HCT116 (cell line): Measurements from ENCODE around the gene TFG. TPM values are rescaled to one million over a fixed set of nuclear protein-coding genes. Genes with fewer than 3 reads are reported as not detected.

ENCODE experiments used
- ATAC-seq: fragments of 200-7000 bp; cut with Tn5 transposase; 2 replicates; pipeline ENCODE4 v1.9.1; 2020; ENCODE audit warnings: mild to moderate bottlenecking, moderate library complexity
- BruUV-seq: library from RNA; stranded (reverse); fragments of 400-500 nt; replicated peaks from 2 replicates; lab custom pipeline; 2021; lab: Mats Ljungman, UMichigan
- CTCF ChIA-PET: fragments of 300-600 bp; sonication (Branson Sonifier 250); formaldehyde crosslinking; loops from one replicate; lab custom pipeline; 2021; ENCODE audit warnings: antibody characterized with exemption; lab: Charles Lee
- POLR2A ChIA-PET: fragments of 300-600, 350-600 bp; sonication (Branson Sonifier 250); formaldehyde crosslinking; loops from one replicate; lab custom pipeline; 2021; ENCODE audit warnings: antibody characterized with exemption; lab: Charles Lee
- RAD21 ChIA-PET, 2 experiments: fragments of 300-600 bp; sonication (Branson Sonifier 250); formaldehyde crosslinking; loops; one replicate each; lab custom pipeline; 2023; ENCODE audit warnings: low total read pairs in 2 of 2; ENCODE audit not compliant: uncharacterized antibody in 2 of 2, unreplicated experiment in 2 of 2, low non-redundant PET in 1 of 2; lab: Charles Lee
- DNase-seq: peaks from one replicate; pipeline ENCODE4 v3.0.0-alpha.2; 2010; ENCODE audit warnings: low read depth, low spot score
- H2AFZ ChIP-seq: fragments of 200-600 bp; shearing (Covaris generic), sonication (generic); 2 replicates; pipeline ENCODE4 v1.6.1; 2017; ENCODE audit warnings: low read depth, mixed run types, mixed read lengths, antibody characterized with exemption, low read length; ENCODE audit not compliant: poor library complexity, severe bottlenecking
- H3K27ac ChIP-seq: 2 replicates; pipeline ENCODE4 v1.5.1; 2012; ENCODE audit warnings: low read depth, low read length
- H3K27me3 ChIP-seq: fragments of 200-600 bp; sonication (generic); 2 replicates; pipeline ENCODE4 v1.6.1; 2016; ENCODE audit warnings: mixed run types, low read length, mixed read lengths; ENCODE audit not compliant: insufficient read depth
- H3K36me3 ChIP-seq, 2 experiments: fragments of 200-500 bp in 1 of 2; fragments of 200-600 bp in 1 of 2; sonication (Bioruptor generic) in 1 of 2; sonication (generic) in 1 of 2; 2 replicates each; pipeline versions ENCODE4 v1.5.1 to v1.6.1; 2014 to 2016; ENCODE audit warnings: low read length in 2 of 2, inconsistent platforms in 1 of 2, mixed read lengths in 1 of 2, mixed run types in 1 of 2; ENCODE audit not compliant: insufficient read depth in 2 of 2, control insufficient read depth in 1 of 2
- H3K4me1 ChIP-seq, 2 experiments: fragments of 200-600 bp in 1 of 2; sonication (generic) in 1 of 2; 2 replicates each; pipeline versions ENCODE4 v1.5.1 to v1.6.1; 2012 to 2017; ENCODE audit warnings: low read length in 2 of 2, inconsistent platforms in 1 of 2, mild to moderate bottlenecking in 1 of 2, mixed read lengths in 1 of 2, mixed run types in 1 of 2, moderate library complexity in 1 of 2; ENCODE audit not compliant: insufficient read depth in 2 of 2, control insufficient read depth in 1 of 2
- H3K4me2 ChIP-seq: fragments of 200-600 bp; sonication (generic); 2 replicates; pipeline ENCODE4 v1.6.1; 2017; ENCODE audit warnings: mixed run types, low read length, mixed read lengths
- H3K4me3 ChIP-seq, 2 experiments: fragments of 200-600 bp in 1 of 2; sonication (generic) in 1 of 2; replicated peaks in 1 of 2; 2 replicates each; pipeline ENCODE4 v1.5.1; 2011 to 2016; ENCODE audit warnings: low read length in 2 of 2, control low read depth in 1 of 2, low read depth in 1 of 2, mild to moderate bottlenecking in 1 of 2, mixed read lengths in 1 of 2, mixed run types in 1 of 2
- H3K79me2 ChIP-seq: fragments of 200-600 bp; sonication (generic); 2 replicates; pipeline ENCODE4 v1.6.1; 2017; ENCODE audit warnings: mild to moderate bottlenecking, mixed run types, low read length, moderate library complexity, mixed read lengths; ENCODE audit not compliant: insufficient read depth
- H3K9ac ChIP-seq: fragments of 200-600 bp; sonication (generic); 2 replicates; pipeline ENCODE4 v1.6.1; 2016; ENCODE audit warnings: low read length, mixed read lengths
- H3K9me2 ChIP-seq: fragments of 200-600 bp; sonication (generic), shearing (Covaris generic); 2 replicates; pipeline ENCODE4 v1.6.1; 2017; ENCODE audit warnings: mixed run types, mild to moderate bottlenecking, moderate library complexity; ENCODE audit not compliant: insufficient read depth
- H3K9me3 ChIP-seq, 2 experiments: fragments of 200-500 bp in 1 of 2; fragments of 200-600 bp in 1 of 2; sonication (Bioruptor generic) in 1 of 2; sonication (generic) in 1 of 2; 2 replicates each; pipeline ENCODE4 v1.6.1; 2014 to 2017; ENCODE audit warnings: low read length in 2 of 2, mixed read lengths in 2 of 2, inconsistent platforms in 1 of 2, low read depth in 1 of 2, mild to moderate bottlenecking in 1 of 2, mixed run types in 1 of 2, moderate library complexity in 1 of 2; ENCODE audit not compliant: control insufficient read depth in 1 of 2, insufficient read depth in 1 of 2
- H4K20me1 ChIP-seq: fragments of 200-600 bp; sonication (generic), shearing (Covaris generic); 2 replicates; pipeline ENCODE4 v1.6.1; 2017; ENCODE audit warnings: mixed run types, mild to moderate bottlenecking, moderate library complexity; ENCODE audit not compliant: insufficient read depth
- CBX3 ChIP-seq: IDR thresholded peaks from 2 replicates; pipeline ENCODE4 v1.6.1; 2012; ENCODE audit warnings: low read depth
- EGR1 ChIP-seq: IDR thresholded peaks from 2 replicates; pipeline ENCODE4 v1.6.1; 2012; ENCODE audit warnings: low read depth
- EZH2 ChIP-seq: fragments of 200-600 bp; sonication (generic); IDR thresholded peaks from 2 replicates; pipeline ENCODE4 v1.6.1; 2017; ENCODE audit warnings: antibody characterized with exemption, mixed run types
- EZH2phosphoT487 ChIP-seq: fragments of 200-600 bp; IDR thresholded peaks from 2 replicates; pipeline ENCODE4 v1.6.1; 2018; ENCODE audit warnings: antibody characterized with exemption, borderline replicate concordance
- JUND ChIP-seq: IDR thresholded peaks from 2 replicates; pipeline ENCODE4 v1.6.1; 2012
- POLR2A ChIP-seq: IDR thresholded peaks from 2 replicates; pipeline ENCODE4 v1.7.0; 2011; ENCODE audit warnings: borderline replicate concordance; ENCODE audit not compliant: insufficient read depth, insufficient read length; ENCODE audit errors: extremely low read depth
- POLR2AphosphoS5 ChIP-seq: IDR thresholded peaks from 2 replicates; pipeline ENCODE4 v1.6.1; 2011; ENCODE audit warnings: mild to moderate bottlenecking, low read depth, low read length, moderate library complexity
- RAD21 ChIP-seq: IDR thresholded peaks from 2 replicates; pipeline ENCODE4 v1.6.1; 2012; ENCODE audit warnings: low read depth, mild to moderate bottlenecking
- REST ChIP-seq: IDR thresholded peaks from 2 replicates; pipeline ENCODE4 v1.6.1; 2012; ENCODE audit warnings: low read depth
- SP1 ChIP-seq: IDR thresholded peaks from 2 replicates; pipeline ENCODE4 v1.6.1; 2012; ENCODE audit warnings: low read depth
- YY1 ChIP-seq: IDR thresholded peaks from 2 replicates; pipeline ENCODE4 v1.6.1; 2011; ENCODE audit warnings: low read length, low read depth, moderate library complexity, mild to moderate bottlenecking; ENCODE audit not compliant: insufficient replicate concordance; ENCODE audit errors: extremely low read depth
- ZFX ChIP-seq: fragments of 450-650 bp; IDR thresholded peaks from 2 replicates; pipeline ENCODE4 v1.6.1; 2017
- intact Hi-C: fragments of 100-400 bp; cut with micrococcal nuclease; formaldehyde crosslinking; loops from 2 replicates; pipeline ENCODE4 v1.10.0; 2022
- total RNA-seq: library from RNA; stranded (reverse); gene quantifications from one replicate; pipeline ENCODE4 v1.2.1, GENCODE V29; 2021; ENCODE audit not compliant: unreplicated experiment

TFG gene
- total RNA-seq, 1 experiment from 2014 or later = 99.1 TPM

DNA sequence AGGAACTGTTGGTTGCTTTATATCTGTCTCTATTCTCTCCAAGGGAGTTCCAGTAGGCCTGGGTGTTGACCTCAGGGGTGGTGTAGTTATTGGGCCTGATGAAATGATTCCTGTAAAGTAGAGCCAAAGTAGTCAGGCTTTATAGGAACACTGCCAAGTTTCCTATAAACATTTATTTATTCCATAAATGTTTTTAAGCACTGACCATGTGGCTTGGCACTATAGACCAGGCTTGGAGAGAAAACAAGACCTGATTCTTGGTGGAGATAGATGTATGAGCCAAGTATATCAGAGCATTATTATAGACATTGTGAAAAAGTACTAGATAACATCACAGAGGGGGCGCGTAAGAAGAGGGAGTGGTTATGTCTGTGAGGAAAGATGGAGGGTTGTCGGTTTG lies 65.9 kb downstream of the TFG start:
- TF ChIP-seq RAD21 = no peak
- no peak for TF ChIP-seq JUND
- TF ChIP-seq SP1 = no peak
- no peak for TF ChIP-seq POLR2AphosphoS5
- no peak for TF ChIP-seq CBX3
- no peak for TF ChIP-seq REST
- TF ChIP-seq YY1 = no peak
- no peak for TF ChIP-seq EGR1
- no peak for TF ChIP-seq EZH2phosphoT487
- no peak for TF ChIP-seq ZFX
- no peak for TF ChIP-seq POLR2A
- TF ChIP-seq EZH2 = no peak
- no peak overlapping the region for H3K4me2 ChIP-seq
- no peak overlapping the region for H3K27ac ChIP-seq
- no peaks in the 10 kb centered on the region for H3K9me2 ChIP-seq
- ChIA-PET CTCF (no interaction called here), POLR2A (no interaction called here), RAD21 (no interaction called here)
- no peak for DNase-seq
- no peak for ATAC-seq
- H3K9ac ChIP-seq = no peak overlapping the region
- H4K20me1 ChIP-seq = no peaks in the 10 kb centered on the region
- no peaks in the 10 kb centered on the region for H3K4me1 ChIP-seq
- no TSS peak for BruUV-seq
- no peaks in the 10 kb centered on the region for H3K36me3 ChIP-seq
- H3K4me3 ChIP-seq = no peak overlapping the region
- H3K79me2 ChIP-seq = no peaks in the 10 kb centered on the region
- no peaks in the 10 kb centered on the region for H3K9me3 ChIP-seq
- H2AFZ ChIP-seq = no peak overlapping the region
- intact Hi-C loops = no loop called here
- no peaks in the 10 kb centered on the region for H3K27me3 ChIP-seq
